HG02571 (cell line): ENCODE data around the gene KCNQ5.

Experiments used
- ATAC-seq: cut with Tn5 transposase; IDR thresholded peaks from one replicate; pipeline ENCODE4 v1.9.1; 2021; ENCODE audit warnings: mild to moderate bottlenecking, moderate library complexity; ENCODE audit not compliant: unreplicated experiment

KCNQ5 gene

GRCh38 chr6:72639920-72640614 lies 18.2 kb downstream of the KCNQ5 start:
- no peak for ATAC-seq

DNA sequence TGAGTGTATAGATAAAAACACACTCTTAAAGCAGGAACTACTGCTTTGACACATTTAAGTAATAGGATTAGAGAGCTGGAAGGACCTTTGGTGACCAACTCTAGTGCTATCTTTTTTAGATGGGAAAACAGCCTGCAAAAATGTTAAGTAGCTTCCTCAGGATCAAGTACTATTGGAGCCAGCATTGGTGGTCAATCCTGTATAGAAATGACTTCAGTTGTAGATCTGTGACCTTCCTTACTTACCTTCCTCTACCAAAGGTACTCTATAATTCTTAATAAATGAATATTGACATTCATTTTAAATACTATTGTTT lies 18.7 kb downstream of the KCNQ5 start:
- ATAC-seq = no peak

- no peak for ATAC-seq
Measured at GRCh38 chr6:72642435-72642834, 20.6 kb downstream of the KCNQ5 start.

DNA sequence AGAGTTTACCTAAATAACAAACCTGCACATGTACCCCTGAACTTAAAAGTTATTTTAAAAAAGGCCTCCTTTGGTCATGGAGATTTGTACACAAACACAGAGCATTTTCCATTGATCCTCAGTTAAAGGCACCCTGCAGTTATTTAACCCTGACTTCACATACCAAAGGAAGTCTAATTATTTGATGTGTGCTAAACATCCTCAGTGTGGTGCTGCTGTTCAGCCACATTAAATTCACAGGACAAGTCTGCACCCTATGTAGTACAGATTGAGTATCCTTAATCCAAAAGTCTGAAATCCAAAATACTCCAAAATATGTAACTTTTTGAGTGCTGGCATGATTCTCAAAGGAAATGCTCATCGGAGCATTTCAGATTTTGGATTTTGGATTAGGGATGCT lies 21.4 kb downstream of the KCNQ5 start:
- ATAC-seq = no peak

DNA sequence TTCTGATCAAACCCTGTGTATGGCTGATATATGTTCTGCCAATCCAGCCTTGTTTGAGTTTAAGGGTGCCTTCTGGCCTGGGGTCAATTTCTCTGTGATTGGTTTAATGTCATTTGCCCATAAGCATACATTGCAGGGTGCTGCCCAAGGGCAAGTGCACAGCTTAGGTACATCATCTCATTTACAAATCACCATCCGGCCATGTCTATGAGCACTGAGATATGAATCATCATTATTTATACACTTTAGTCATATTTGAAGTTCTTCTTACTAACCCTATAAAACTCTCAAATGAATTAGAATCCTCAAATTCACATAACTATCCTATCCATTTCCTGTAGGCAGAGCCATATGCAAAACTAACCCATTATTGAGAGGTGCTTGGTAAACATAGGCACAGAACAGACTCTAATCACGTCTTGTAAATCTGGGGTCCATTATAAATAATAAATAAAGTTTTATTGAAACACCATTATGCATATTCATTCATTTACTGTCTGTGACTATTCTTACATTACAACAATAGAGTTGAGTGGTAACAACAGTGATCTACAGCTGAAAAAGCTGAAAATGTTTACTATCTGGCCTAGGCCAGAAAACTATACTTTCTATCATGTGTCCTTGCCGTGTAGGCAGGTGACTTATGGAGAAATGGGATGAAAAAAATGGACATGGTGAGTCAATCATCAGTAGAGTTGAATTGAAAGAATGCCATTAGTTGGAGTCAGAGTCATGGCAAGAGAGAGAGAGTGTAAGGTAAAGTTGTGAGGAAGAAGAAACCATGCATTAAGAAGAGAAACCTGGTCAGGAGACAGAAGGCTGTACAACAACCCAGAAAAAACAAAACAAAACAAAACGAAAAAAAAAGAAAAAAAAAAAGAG lies 25.0 kb downstream of the KCNQ5 start:
- no peak for ATAC-seq

GRCh38 chr6:72647489-72647888 lies 25.6 kb downstream of the KCNQ5 start:
- no peak for ATAC-seq

- ATAC-seq = peak; percentile 50
Measured at GRCh38 chr6:72649032-72649984, 27.4 kb downstream of the KCNQ5 start.

DNA sequence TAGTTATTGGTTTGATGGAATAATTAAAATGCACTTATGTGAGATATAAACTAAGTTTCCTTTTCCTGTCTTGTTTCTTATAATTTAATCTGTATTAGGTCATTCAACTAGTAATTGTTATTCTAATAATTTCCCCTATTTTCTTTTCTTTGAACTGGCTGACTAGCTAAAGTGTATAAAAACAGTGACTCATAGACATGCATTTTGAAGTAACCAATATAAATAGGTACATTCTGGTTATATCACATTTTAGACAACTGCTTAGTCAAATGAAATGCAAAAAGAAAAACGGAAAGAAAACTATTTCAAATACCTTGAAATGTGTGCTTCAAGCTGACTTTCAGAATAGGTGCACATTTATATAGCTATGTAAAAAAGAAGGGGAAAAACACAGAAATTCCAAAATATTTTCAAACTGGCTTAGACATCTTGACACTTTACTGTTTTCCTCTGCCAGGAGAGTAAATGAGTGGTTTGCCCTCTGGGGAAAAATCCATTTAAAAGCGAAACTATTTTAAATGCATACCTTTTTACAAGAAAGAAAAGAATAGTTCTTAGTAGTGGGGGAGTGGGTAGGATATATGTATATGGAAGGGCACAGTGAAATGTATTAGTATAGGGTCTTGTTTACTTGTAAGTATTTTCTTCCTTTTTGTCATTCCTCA lies 28.3 kb downstream of the KCNQ5 start:
- no peak for ATAC-seq

DNA sequence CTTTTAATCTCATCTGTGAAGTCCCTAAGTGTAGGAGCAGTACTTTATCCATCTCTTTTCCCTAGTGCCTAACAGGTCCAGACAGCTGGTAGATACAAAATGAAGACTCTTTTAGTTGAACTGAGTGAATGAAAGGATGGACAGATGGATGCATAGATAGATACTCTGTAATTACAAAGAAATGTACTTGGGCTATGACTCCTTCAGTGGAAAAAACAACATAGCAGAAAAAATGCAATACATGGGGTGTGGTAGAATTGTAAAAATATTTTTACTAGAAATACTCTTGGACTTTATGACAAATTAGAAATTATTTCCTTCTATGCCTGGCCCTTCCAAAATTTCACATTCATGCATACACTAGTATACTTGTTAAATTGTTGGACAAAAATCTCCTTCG lies 29.3 kb downstream of the KCNQ5 start:
- ATAC-seq = no peak

DNA sequence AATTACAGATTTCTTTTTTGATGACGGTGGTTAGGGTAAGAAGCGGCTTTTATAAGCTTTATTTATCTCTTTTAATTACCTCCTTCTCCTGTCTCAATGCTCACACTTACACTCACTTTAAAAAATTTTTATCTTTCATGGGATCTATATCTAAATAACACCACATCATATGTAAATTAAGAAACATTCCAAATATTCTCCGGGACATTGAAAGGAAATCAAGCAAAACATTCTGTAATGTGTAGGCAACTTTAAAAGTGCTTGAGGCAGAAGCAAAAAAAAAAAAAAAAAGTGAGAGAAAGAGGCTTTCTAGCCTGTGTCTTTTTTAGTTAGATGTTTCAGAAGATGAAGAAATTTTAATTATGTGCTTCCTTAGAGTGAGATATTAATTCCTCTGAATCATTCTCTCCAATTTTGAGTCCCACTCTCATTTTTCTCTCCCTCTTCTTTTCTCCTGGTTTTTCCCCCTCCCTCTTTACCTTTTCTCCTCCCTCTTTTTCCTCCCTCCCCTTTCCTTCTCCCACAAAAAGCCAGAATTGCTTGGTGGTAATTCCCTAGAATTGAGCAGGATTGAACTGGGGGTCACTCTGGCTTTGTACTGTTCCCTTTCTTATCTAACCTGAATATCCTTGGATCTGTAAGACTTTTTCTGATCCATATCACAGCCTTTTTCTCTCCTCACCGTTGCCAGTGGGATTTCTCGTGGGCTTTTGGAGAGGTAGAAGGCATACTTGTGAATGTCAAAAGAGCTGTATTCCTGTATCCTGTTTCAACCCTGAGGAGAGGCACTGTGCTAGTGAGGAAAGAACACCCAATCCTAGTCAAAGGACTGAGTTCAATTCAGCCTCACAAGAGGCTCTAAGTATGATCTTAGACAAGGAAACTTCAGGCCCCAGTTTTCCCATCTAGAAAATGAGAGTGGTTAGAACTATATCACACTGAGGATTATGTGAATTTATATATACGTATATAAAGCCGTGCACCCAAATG lies 30.4 kb downstream of the KCNQ5 start:
- no peak for ATAC-seq

DNA sequence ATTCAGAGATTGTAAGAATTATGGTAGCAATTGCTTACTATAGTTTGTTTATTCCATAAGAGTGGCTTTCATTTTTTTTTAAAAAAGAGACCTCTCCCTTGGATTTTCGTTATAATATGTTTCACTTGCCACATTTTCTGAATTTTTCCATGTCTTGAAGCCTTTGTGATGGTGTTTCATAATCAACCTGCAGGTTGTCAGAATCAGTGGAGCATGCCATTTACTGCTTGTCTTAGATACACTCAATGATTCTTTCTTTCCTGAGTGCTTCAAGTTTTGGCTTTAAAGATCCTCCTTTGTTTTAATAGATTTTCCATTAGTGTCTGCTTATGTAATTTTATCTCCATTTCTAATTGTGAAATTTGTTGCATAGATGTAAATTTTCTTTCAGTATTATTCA lies 31.2 kb downstream of the KCNQ5 start:
- ATAC-seq = no peak

- ATAC-seq = peak; percentile 60
Measured at GRCh38 chr6:72654071-72654621, 32.3 kb downstream of the KCNQ5 start.

DNA sequence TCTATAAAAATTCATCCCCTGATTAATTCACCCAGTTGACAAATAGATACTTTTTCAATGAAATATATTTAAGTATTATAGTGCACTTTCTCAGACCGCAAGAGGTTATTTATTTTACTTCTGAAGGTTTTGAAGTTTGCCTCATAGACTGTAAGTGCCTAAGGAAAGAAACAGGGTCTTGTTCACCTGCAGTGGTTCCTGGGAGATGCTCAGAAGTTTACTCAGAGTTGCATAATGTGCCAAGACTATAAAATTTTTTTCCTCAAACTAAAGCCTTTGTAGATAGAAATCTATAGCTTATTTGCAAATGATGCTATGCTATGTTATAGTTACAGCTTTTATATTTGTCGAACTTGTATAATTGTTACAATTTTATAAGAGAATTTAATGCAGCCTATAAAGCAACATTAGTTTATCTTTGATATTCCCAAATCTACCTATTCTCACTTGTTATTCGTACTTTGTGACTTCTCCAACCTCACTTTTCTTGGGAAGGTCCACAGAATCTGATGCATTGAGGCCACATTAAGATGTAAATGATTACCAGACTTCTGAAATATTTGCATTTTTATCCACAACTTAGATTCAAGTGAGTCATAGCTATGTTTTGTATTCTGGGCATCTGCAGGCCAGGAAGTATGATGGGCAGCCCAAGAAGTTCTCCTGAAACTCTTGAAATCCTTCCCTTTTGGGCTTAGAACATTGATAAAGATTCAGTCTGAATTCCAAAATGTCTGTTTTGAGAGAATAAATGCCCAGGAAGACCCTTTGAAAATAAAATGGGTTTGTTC lies 35.7 kb downstream of the KCNQ5 start:
- no peak for ATAC-seq

DNA sequence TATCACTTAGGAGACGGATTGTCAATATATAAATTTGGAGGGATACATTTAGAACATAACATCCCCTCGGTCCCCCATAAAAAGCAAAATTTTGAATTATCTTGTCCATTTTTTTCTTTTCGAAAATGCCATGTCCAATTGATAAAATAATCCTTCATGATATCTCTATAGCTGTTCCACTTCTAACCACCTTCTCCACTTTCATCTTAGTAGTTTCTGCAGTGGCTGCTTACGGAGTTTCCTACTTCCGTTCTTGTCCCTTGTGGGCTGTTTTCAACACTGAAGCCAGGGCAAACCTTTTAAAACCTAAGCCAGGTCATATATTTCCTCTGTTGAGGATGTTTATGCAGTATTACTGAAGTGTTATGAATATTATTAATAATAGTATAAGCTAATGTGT lies 37.9 kb downstream of the KCNQ5 start:
- ATAC-seq = no peak

DNA sequence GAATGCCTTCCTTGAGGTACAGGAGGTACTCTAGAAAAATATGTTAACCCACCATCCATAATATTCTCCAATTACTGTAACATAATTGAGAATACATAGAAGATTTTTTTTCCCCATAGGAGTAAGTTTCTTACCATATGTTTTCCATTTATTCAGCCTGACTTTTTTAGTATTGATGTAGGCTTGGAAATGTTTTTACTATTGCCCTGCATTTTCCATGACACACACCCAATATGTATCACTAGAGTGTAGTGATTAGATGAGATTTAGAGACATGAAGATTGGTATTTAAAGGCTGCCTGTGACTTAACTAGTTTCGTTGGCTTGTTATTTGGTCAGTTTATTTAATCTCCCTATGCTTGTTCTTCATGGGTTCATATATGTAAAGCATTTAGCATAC lies 39.5 kb downstream of the KCNQ5 start:
- no peak for ATAC-seq

DNA sequence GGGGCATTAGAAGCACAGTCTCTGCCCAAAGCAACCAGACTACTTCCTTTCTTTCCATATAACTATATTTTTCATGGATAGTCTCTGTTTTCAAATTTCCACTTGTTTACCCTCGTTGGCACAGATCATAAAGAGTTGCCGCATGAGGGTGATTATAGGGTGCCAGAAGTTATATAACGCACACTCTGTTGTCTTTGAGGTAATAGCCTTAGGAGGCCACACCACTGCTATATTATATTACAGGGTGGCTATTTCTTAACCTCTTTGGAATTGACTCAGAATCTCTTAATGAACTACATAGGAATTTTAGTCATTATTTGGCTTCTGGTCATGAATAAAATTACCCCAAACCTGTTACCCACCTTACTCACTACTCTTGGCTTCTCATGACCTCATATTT lies 43.7 kb downstream of the KCNQ5 start:
- ATAC-seq = no peak

- no peak for ATAC-seq
Measured at GRCh38 chr6:72669324-72669723, 47.5 kb downstream of the KCNQ5 start.

DNA sequence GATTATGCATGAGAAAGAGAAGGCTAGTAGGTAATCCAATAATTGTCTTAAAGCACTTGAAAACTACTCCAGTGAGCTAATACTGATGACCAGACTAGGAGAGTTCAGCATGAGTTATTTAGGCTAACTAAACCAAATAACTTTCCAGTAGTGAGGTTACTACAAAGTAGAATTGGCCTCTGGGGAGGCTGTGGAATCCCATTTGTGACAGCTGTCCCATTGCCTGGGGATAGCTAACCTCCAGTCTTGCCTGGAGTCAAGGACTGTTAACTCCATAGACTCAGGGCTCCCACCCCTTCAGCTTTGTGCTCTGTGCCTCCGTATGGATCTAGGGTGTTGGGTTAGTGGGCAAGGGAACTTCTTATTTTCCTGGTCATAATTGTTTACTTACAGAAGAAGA lies 51.0 kb downstream of the KCNQ5 start:
- ATAC-seq = no peak

- no peak for ATAC-seq
Measured at GRCh38 chr6:72674842-72675241, 53.0 kb downstream of the KCNQ5 start.
